Pancreas (tissue), 10 donors: ENCODE data around the gene C3orf52. TPM values are rescaled to one million over a fixed set of nuclear protein-coding genes. Genes with fewer than 3 reads are reported as not detected.
"Not testable (repeated sequence)": the region's sequence is repeated elsewhere in the genome, so short reads cannot be mapped to it uniquely, and the experiment has no call there.

Experiments
- ATAC-seq, 4 donors: fragments of 200-7000 bp; cut with Tn5 transposase; one replicate each; pipeline versions ENCODE4 v1.8.0 to v1.9.1; 2020; ENCODE audit warnings: mild to moderate bottlenecking in 4 of 4, moderate library complexity in 4 of 4
- DNase-seq, 6 donors: peaks; one replicate each; pipeline ENCODE4 v3.0.0-alpha.2; 2020
- FAIRE-seq: peaks from 2 replicates; lab custom pipeline; 2012; peaks lifted over from hg19 to GRCh38; lab: Jason Lieb, UNC
- H3K27ac ChIP-seq, 4 donors: fragments of 200-600 bp; sonication (generic); 1 replicate in 3 of 4; 2 replicates in 1 of 4; pipeline versions ENCODE4 v1.5.0 to v1.8.0; 2020
- H3K27me3 ChIP-seq, 4 donors: fragments of 200-600 bp; one replicate each; pipeline ENCODE4 v1.8.0; 2021
- H3K36me3 ChIP-seq, 3 donors: fragments of 200-600 bp; sonication (generic) in 1 of 3; one replicate each; pipeline versions ENCODE4 v1.5.0 to v1.8.0; 2020 to 2021
- H3K4me1 ChIP-seq, 3 donors: fragments of 200-600 bp; one replicate each; pipeline ENCODE4 v1.8.0; 2021
- H3K4me3 ChIP-seq, 4 donors: fragments of 200-600 bp; sonication (generic) in 2 of 4; one replicate each; pipeline versions ENCODE4 v1.5.0 to v1.8.0; 2020 to 2021
- H3K9me3 ChIP-seq, 4 donors: fragments of 200-600 bp; one replicate each; pipeline ENCODE4 v1.8.0; 2021
- CTCF ChIP-seq, 4 donors: fragments of 200-600 bp; sonication (generic) in 3 of 4; IDR thresholded peaks; one replicate each; pipeline versions ENCODE4 v1.5.0 to v1.8.0; 2021; ENCODE audit warnings: antibody characterized with exemption in 4 of 4
- WGBS, 2 donors: extraction: QIAGEN DNeasy Blood & Tissue Kit; methylation state at CpG; one replicate each; pipeline ENCODE4 v1.1.7; 2013; 5-methylcytosine and 5-hydroxymethylcytosine counted together
- intact Hi-C, 3 donors: fragments of 100-400 bp; cut with DNase I; formaldehyde crosslinking; loops; one replicate each; pipeline versions ENCODE4 v1.11.1 to v1.14.2; 2022
- polyA plus RNA-seq, 2 donors: library from polyadenylated mRNA; stranded (reverse); fragments of 200-250 nt; gene quantifications; one replicate each; pipeline ENCODE4 v1.2.3, GENCODE V29; 2013
- total RNA-seq, 6 donors: library from RNA; stranded (reverse); fragmentation: NEBNext Ultra II Directional in 4 of 6; extraction: Animal tissue kit (Norgen Biotek cat#: 25700) in 4 of 6; gene quantifications; one replicate each; pipeline versions ENCODE4 v1.2.1 to v1.2.4, GENCODE V29; 2021 to 2023
- donor health status: healthy with polysubstance abuse.
- donor health status: DM: no; HTN: no; CAD: no; lungs with moderate emphysema.
- donor health status: DM: no; HTN: no; CAD: no.
- donor health status: control.
- donor health status: control.
- donor health status: Bipolar disorder and iron deficiency.
- donor health status: DM: yes; HTN: yes; CAD: no.
- donor health status: DM: no; HTN: no; CAD: no.
- donor health status: DM: no; HTN: no; CAD: no.
- donor health status: DM: yes; HTN: yes; CAD: no.

C3orf52 gene
- total RNA-seq (10 to 100 TPM; 16.1 to 51.7 (median 24.9) TPM), polyA plus RNA-seq (10 to 100 TPM in 1 of 2 donors, 1 to 10 TPM in 1; 9.7 to 11.2 TPM)

- intact Hi-C loops = no loop called here
- Histone ChIP-seq H3K27me3 (no peaks in the 10 kb centered on the region), H3K4me3 (peak within 1 kb of the TSS; percentile 49 to 71 (median 54)), H3K36me3 (no peaks in the 10 kb centered on the region), H3K4me1 (peaks cover 0 to 6% (median 4%) of the 10 kb centered on the region in 3 donors), H3K27ac (peak within 1 kb of the TSS; percentile 81 to 89 (median 86)), H3K9me3 (no peaks in the 10 kb centered on the region)
- 1% methylated on average over 66 to 67 of the region's 67 CpGs for WGBS, 2 donors
- ATAC-seq (peak; percentile 84 to 95 (median 88)), DNase-seq (peak; percentile 90 to 96 (median 93)), FAIRE-seq (no peak)
- TF ChIP-seq CTCF (IDR thresholded peaks at IDR 0.05) = no peak
These were observed at the start of gene C3orf52 for GRCh38 chr3:112086076-112086854. C3orf52 (plus strand) TSS chr3:112086389; CDS start chr3:112086408, 19 bp downstream.

- not testable (repeated sequence) for H3K27me3 ChIP-seq
These were observed 49.0 kb upstream of the C3orf52 start for GRCh38 chr3:112037194-112037593.

GRCh38 chr3:112038863-112039262 lies 47.3 kb upstream of the C3orf52 start:
- H3K27me3 ChIP-seq = no peaks in the 10 kb centered on the region
- no peak overlapping the region for H3K27ac ChIP-seq
- DNase-seq (no peak), ATAC-seq (peak in 2 of 4 donors; percentile 51 to 55), FAIRE-seq (no peak)
- H3K4me3 ChIP-seq = no peak overlapping the region
- H3K4me1 ChIP-seq = peaks cover 0 to 4% (median 0%) of the 10 kb centered on the region in 3 donors
- no peak for TF ChIP-seq CTCF (IDR thresholded peaks at IDR 0.05)
- no peaks in the 10 kb centered on the region for H3K36me3 ChIP-seq
- H3K9me3 ChIP-seq = no peaks in the 10 kb centered on the region
- intact Hi-C loops = no loop called here
- 60 to 66% methylated on average over 3 of the region's 3 CpGs for WGBS, 2 donors

More at GRCh38 chr3:112037194-112037593, 49.0 kb upstream of the C3orf52 start:
- intact Hi-C loops, ATAC-seq, H3K4me3 ChIP-seq, H3K36me3 ChIP-seq, H3K9me3 ChIP-seq, FAIRE-seq, H3K4me1 ChIP-seq, H3K27ac ChIP-seq, DNase-seq: not testable (repeated sequence)
- WGBS, 2 donors = 55 to 63% methylated on average over 4 of the region's 4 CpGs

GRCh38 chr3:112041321-112041720 lies 44.9 kb upstream of the C3orf52 start:
- Histone ChIP-seq H3K9me3 (no peaks in the 10 kb centered on the region), H3K27ac (no peak overlapping the region), H3K4me1 (peaks cover 0 to 4% (median 0%) of the 10 kb centered on the region in 3 donors), H3K4me3 (no peak overlapping the region), H3K27me3 (no peaks in the 10 kb centered on the region), H3K36me3 (no peaks in the 10 kb centered on the region)
- ATAC-seq = no peak
- intact Hi-C loops = no loop called here
- no peak for DNase-seq
- FAIRE-seq = no peak
- TF ChIP-seq CTCF (IDR thresholded peaks at IDR 0.05) = no peak

- Histone ChIP-seq H3K4me3 (no peak overlapping the region), H3K9me3 (no peaks in the 10 kb centered on the region), H3K4me1 (peaks cover 0 to 4% (median 0%) of the 10 kb centered on the region in 3 donors), H3K36me3 (no peaks in the 10 kb centered on the region), H3K27me3 (no peaks in the 10 kb centered on the region), H3K27ac (no peak overlapping the region)
- ATAC-seq (peak in 3 of 4 donors; percentile 33 to 62 (median 53)), DNase-seq (no peak), FAIRE-seq (no peak)
- TF ChIP-seq CTCF (IDR thresholded peaks at IDR 0.05) = no peak
- intact Hi-C loops = no loop called here
- WGBS, 2 donors = 41 to 44% methylated on average over 6 of the region's 6 CpGs
These were observed 43.3 kb upstream of the C3orf52 start for GRCh38 chr3:112042842-112043280.
